GM21619 (cell line): ENCODE results near the gene CIC.
"Not testable (repeated sequence)": the region's sequence is repeated elsewhere in the genome, so short reads cannot be mapped to it uniquely, and the experiment has no call there.

ENCODE experiments used
- ATAC-seq: cut with Tn5 transposase; IDR thresholded peaks from one replicate; pipeline ENCODE4 v1.9.1; 2021; ENCODE audit not compliant: unreplicated experiment

The CIC gene

GRCh38 chr19:42254089-42254849, 14.8 kb upstream of the CIC start:
- no peak for ATAC-seq

- peak; percentile 57 for ATAC-seq
Observed at GRCh38 chr19:42254850-42255765, 13.9 kb upstream of the CIC start, which contains the start of gene ERF. Gene ERF (minus strand): TSS chr19:42255128. CDS start chr19:42254999, 129 bp downstream.

GRCh38 chr19:42255766-42256745, 13.0 kb upstream of the CIC start:
- no peak for ATAC-seq

- not testable (repeated sequence) for ATAC-seq
Observed at GRCh38 chr19:42257842-42258241, 11.2 kb upstream of the CIC start.

GRCh38 chr19:42261763-42262162, 7.3 kb upstream of the CIC start:
- no peak for ATAC-seq

GRCh38 chr19:42266105-42266504, 2.9 kb upstream of the CIC start:
- ATAC-seq = not testable (repeated sequence)

- not testable (repeated sequence) for ATAC-seq
Observed at GRCh38 chr19:42266928-42267603, 2.0 kb upstream of the CIC start.

- no peak for ATAC-seq
Observed at GRCh38 chr19:42267644-42268141, 1.4 kb upstream of the CIC start.

GRCh38 chr19:42268142-42268703, 829 bp upstream of the CIC start:
- peak; percentile 48 for ATAC-seq

GRCh38 chr19:42269478-42270345, 660 bp downstream of the CIC start:
- ATAC-seq = no peak

GRCh38 chr19:42270346-42271044, 1.4 kb downstream of the CIC start:
- ATAC-seq = no peak

- ATAC-seq = no peak
Observed at GRCh38 chr19:42271045-42271419, 2.0 kb downstream of the CIC start.

- no peak for ATAC-seq
Observed at GRCh38 chr19:42271861-42272534, 2.9 kb downstream of the CIC start.

GRCh38 chr19:42272535-42272897, 3.5 kb downstream of the CIC start:
- no peak for ATAC-seq

- no peak for ATAC-seq
Observed at GRCh38 chr19:42272989-42273406, 3.9 kb downstream of the CIC start.

- ATAC-seq = no peak
Observed at GRCh38 chr19:42273407-42274064, 4.5 kb downstream of the CIC start.

GRCh38 chr19:42274065-42274682, 5.1 kb downstream of the CIC start:
- ATAC-seq = no peak
